Peyer's patch (tissue), 4 donors: ENCODE measurements around the gene HSP90AA1.

Experiments used
- CTCF ChIP-seq, 6 experiments: fragments of 450-650 bp in 4 of 6; fragments of 200-600 bp in 2 of 6; sonication (generic) in 1 of 6; IDR thresholded peaks; one replicate each; pipeline ENCODE4 v1.5.1; 2017 to 2019; ENCODE audit warnings: antibody characterized with exemption in 6 of 6, mild to moderate bottlenecking in 3 of 6, moderate library complexity in 1 of 6
- POLR2A ChIP-seq, 2 donors: fragments of 450-650 bp; IDR thresholded peaks; one replicate each; pipeline ENCODE4 v1.5.1; 2017; ENCODE audit warnings: antibody characterized with exemption in 2 of 2, mild to moderate bottlenecking in 2 of 2, moderate library complexity in 2 of 2

DNA sequence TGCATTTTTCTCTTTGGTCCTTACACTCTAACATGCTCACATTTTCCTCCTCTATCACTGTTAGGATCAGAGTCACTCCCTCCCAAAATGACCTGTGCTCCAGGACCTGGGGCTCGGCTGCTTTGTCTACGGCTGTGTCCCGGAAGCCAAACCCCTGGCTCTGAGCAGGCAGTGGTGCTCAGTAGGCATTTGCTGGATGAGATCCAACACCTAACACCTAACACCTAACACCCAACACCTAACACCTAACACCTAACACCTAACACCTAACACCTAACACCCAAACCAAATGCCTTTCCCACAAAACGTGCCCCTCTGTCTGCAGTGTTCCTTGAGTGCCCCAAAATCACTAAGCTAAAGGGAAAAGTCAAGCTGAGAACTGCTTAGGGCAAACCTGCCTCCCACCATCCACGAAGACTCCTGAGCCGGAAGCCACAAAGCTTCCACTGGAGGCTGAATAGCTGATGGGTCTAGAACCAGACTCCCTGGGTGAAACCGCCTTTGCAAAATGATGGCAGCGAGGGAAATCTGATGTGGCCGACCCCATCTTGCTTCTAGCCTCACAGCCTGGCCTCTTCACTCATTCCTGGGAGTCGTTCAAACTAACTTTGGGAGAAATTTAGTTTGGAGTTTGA, 29.2 kb downstream of the HSP90AA1 start:
- no peak for TF ChIP-seq POLR2A (IDR thresholded peaks at IDR 0.05)
- no peak for TF ChIP-seq CTCF (IDR thresholded peaks at IDR 0.05)
